GM10847 (cell line): ENCODE measurements around the gene TTLL7.

ENCODE experiments used
- POLR2A ChIP-seq: IDR thresholded peaks from 2 replicates; pipeline ENCODE4 v1.6.1; 2011; ENCODE audit not compliant: insufficient read length; ENCODE audit errors: extremely low read depth

TTLL7 gene

GRCh38 chr1:83964153-83964552, 34.8 kb downstream of the TTLL7 start:
- TF ChIP-seq POLR2A = no peak

GRCh38 chr1:83961571-83962295, 37.2 kb downstream of the TTLL7 start:
- TF ChIP-seq POLR2A = no peak

- no peak for TF ChIP-seq POLR2A
Observed at GRCh38 chr1:83960669-83961277, 38.2 kb downstream of the TTLL7 start.

- no peak for TF ChIP-seq POLR2A
Observed at GRCh38 chr1:83959824-83960498, 39.0 kb downstream of the TTLL7 start.

GRCh38 chr1:83958704-83959103, 40.2 kb downstream of the TTLL7 start:
- TF ChIP-seq POLR2A = no peak

- no peak for TF ChIP-seq POLR2A
Observed at GRCh38 chr1:83954166-83954823, 44.6 kb downstream of the TTLL7 start.

- TF ChIP-seq POLR2A = no peak
Observed at GRCh38 chr1:83950106-83950661, 48.7 kb downstream of the TTLL7 start.

GRCh38 chr1:83942914-83943313, 56.0 kb downstream of the TTLL7 start:
- no peak for TF ChIP-seq POLR2A

- TF ChIP-seq POLR2A = no peak
Observed at GRCh38 chr1:83934550-83934949, 64.4 kb downstream of the TTLL7 start.

- TF ChIP-seq POLR2A = no peak
Observed at GRCh38 chr1:83932693-83933092, 66.2 kb downstream of the TTLL7 start.

GRCh38 chr1:83932281-83932680, 66.7 kb downstream of the TTLL7 start:
- TF ChIP-seq POLR2A = no peak

GRCh38 chr1:83931658-83932253, 67.2 kb downstream of the TTLL7 start:
- TF ChIP-seq POLR2A = no peak

GRCh38 chr1:83929184-83929583, 69.7 kb downstream of the TTLL7 start:
- TF ChIP-seq POLR2A = no peak

GRCh38 chr1:83928396-83928795, 70.5 kb downstream of the TTLL7 start:
- TF ChIP-seq POLR2A = no peak

- no peak for TF ChIP-seq POLR2A
Observed at GRCh38 chr1:83927701-83928100, 71.2 kb downstream of the TTLL7 start.
